HEK293T (cell line): Measurements from ENCODE around the gene LARP6.
"Not testable (repeated sequence)": the region's sequence is repeated elsewhere in the genome, so short reads cannot be mapped to it uniquely, and the experiment has no call there.

Experiments
- CTCF ChIA-PET: fragments of 350-600 bp; formaldehyde crosslinking; extraction: SDS; loops from one replicate; lab custom pipeline; 2021; ENCODE audit warnings: antibody characterized with exemption, inconsistent platforms; lab: Yijun Ruan, JAX
- POLR2A ChIA-PET: fragments of 350-600 bp; formaldehyde crosslinking; extraction: SDS; loops from one replicate; lab custom pipeline; 2020; ENCODE audit warnings: antibody characterized with exemption, inconsistent platforms; lab: Yijun Ruan, JAX
- DNase-seq: peaks from one replicate; pipeline ENCODE4 v3.0.0; 2012; ENCODE audit warnings: mixed read lengths; ENCODE audit errors: extremely low spot score
- ARNT ChIP-seq: fragments of 450-650 bp; IDR thresholded peaks from 2 replicates; pipeline ENCODE4 v1.6.1; 2017; ENCODE audit warnings: mild to moderate bottlenecking
- BHLHE40 ChIP-seq: fragments of 450-650 bp; IDR thresholded peaks from 2 replicates; pipeline ENCODE4 v1.6.1; 2016; ENCODE audit warnings: mild to moderate bottlenecking, moderate library complexity, borderline replicate concordance
- CTBP1 ChIP-seq: fragments of 450-650 bp; IDR thresholded peaks from 2 replicates; pipeline ENCODE4 v1.6.1; 2016; ENCODE audit warnings: borderline replicate concordance
- ELF4 ChIP-seq: fragments of 450-650 bp; IDR thresholded peaks from 2 replicates; pipeline ENCODE4 v1.6.1; 2017; ENCODE audit warnings: antibody characterized with exemption
- FOXA1 ChIP-seq: fragments of 450-650 bp; IDR thresholded peaks from 2 replicates; pipeline ENCODE4 v1.6.1; 2016; ENCODE audit warnings: mild to moderate bottlenecking
- FOXK2 ChIP-seq: fragments of 450-650 bp; IDR thresholded peaks from 2 replicates; pipeline ENCODE4 v1.6.1; 2016; ENCODE audit warnings: mild to moderate bottlenecking
- FOXM1 ChIP-seq: fragments of 450-650 bp; IDR thresholded peaks from 2 replicates; pipeline ENCODE4 v1.6.1; 2017; ENCODE audit warnings: mild to moderate bottlenecking, borderline replicate concordance
- HDGF ChIP-seq: fragments of 450-650 bp; IDR thresholded peaks from 2 replicates; pipeline ENCODE4 v1.6.1; 2017; ENCODE audit warnings: antibody characterized with exemption, borderline replicate concordance
- L3MBTL2 ChIP-seq: fragments of 450-650 bp; conservative IDR thresholded peaks from 2 replicates; pipeline ENCODE4 v1.6.1; 2016; ENCODE audit warnings: mild to moderate bottlenecking
- LEF1 ChIP-seq: fragments of 450-650 bp; IDR thresholded peaks from 2 replicates; pipeline ENCODE4 v1.6.1; 2017; ENCODE audit warnings: mild to moderate bottlenecking, borderline replicate concordance
- NFRKB ChIP-seq: fragments of 450-650 bp; IDR thresholded peaks from 2 replicates; pipeline ENCODE4 v1.6.1; 2016; ENCODE audit warnings: mild to moderate bottlenecking, moderate library complexity
- SP1 ChIP-seq: fragments of 450-650 bp; IDR thresholded peaks from 2 replicates; pipeline ENCODE4 v1.6.1; 2017
- SUZ12 ChIP-seq: fragments of 450-650 bp; IDR thresholded peaks from 2 replicates; pipeline ENCODE4 v1.6.1; 2016; ENCODE audit warnings: mild to moderate bottlenecking
- TARDBP ChIP-seq: fragments of 450-650 bp; IDR thresholded peaks from 2 replicates; pipeline ENCODE4 v1.6.1; 2016
- ZNF384 ChIP-seq: fragments of 450-650 bp; IDR thresholded peaks from 2 replicates; pipeline ENCODE4 v1.6.1; 2016
- TF ChIP-seq, protein P1 (sequence below): fragments of 450-650 bp; IDR thresholded peaks from 2 replicates; pipeline ENCODE4 v1.6.1; 2016

The LARP6 gene

DNA sequence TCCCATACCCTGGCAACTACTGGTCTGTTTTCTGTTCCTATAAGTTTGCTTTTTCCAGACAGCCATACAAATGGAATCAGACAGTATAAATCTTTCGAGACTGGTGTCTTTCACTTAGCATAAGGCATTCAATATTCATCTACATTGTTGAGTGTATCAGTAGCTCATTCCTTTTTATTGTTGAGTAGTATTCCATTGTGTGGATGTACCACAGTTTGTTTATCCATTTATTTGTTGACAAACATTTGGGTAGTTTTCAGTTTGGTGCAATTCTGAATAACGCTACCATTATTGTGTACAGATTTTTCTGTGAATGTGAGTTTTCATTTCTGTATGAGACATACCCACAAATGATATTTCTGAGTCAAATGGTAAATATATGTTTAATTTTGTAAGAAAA is 35.4 kb downstream of the LARP6 start:
- no peak for TF ChIP-seq SUZ12
- no peak for TF ChIP-seq ARNT
- ChIA-PET CTCF (no interaction called here), POLR2A (no interaction called here)
- DNase-seq: no peak

DNA sequence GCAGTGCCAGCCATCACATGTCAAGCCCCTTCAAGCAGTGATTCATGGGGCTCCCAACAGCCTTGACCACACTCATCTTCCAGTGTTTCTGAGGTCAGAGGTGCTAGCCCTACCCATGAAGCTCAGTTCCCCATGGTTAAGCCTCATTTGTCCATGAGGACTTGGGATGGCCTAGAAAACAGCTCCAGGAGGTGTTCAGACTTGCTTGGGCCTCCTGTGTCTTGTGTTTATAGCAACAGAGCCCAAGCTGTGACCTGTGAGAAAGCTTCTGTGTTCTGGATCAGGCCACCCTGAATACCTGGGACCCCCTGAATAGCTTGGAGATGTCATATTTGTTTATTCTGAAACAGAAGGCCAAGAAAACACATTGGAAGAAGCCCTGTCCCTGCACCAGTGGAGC is 36.7 kb downstream of the LARP6 start:
- TF ChIP-seq TARDBP: no peak
- no peak for TF ChIP-seq ARNT
- no peak for TF ChIP-seq NFRKB
- TF ChIP-seq FOXK2: no peak
- no peak for TF ChIP-seq SP1
- no peak for TF ChIP-seq FOXA1
- TF ChIP-seq SUZ12: no peak
- no peak for DNase-seq
- ChIA-PET CTCF (no interaction called here), POLR2A (interaction anchor here (1.3 kb wide), 1 partner anchor 35 kb away, joined by 3 read pairs; no protein-coding TSS in a partner anchor)

DNA sequence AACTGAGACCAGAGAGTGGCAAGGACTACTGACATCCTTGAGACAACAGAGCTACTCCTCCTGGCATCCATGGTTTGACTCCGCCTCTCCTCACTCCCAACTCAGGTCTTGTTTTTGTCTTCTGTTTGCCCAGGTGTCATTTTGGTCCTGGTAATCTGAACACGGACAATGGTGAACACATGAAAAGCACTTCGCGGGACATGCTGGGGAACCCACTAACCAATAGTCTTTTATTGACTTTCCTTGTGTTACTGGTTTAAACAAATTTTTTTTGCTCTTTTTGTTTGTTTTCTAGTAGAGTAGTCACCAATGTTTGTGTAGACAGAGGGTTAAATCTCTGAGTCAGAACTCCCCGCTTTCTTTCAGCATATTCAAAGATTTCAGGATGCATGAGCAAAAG is 38.4 kb downstream of the LARP6 start:
- POLR2A ChIA-PET: no interaction called here
- TF ChIP-seq BHLHE40 (no peak), FOXK2 (no peak), NFRKB (no peak), FOXM1 (no peak), HDGF (no peak), L3MBTL2 (no peak), FOXA1 (no peak), LEF1 (no peak), ZNF384 (no peak), SUZ12 (no peak), CTBP1 (no peak), SP1 (no peak), ARNT (no peak), ELF4 (no peak), TARDBP (no peak)
- TF ChIP-seq, protein P1, sequence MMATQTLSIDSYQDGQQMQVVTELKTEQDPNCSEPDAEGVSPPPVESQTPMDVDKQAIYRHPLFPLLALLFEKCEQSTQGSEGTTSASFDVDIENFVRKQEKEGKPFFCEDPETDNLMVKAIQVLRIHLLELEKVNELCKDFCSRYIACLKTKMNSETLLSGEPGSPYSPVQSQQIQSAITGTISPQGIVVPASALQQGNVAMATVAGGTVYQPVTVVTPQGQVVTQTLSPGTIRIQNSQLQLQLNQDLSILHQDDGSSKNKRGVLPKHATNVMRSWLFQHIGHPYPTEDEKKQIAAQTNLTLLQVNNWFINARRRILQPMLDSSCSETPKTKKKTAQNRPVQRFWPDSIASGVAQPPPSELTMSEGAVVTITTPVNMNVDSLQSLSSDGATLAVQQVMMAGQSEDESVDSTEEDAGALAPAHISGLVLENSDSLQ: no peak
- CTCF ChIA-PET: interaction anchor here (2.7 kb wide), 1 partner anchor 9 kb away, joined by 8 read pairs; no protein-coding TSS in a partner anchor
- no peak for DNase-seq

DNA sequence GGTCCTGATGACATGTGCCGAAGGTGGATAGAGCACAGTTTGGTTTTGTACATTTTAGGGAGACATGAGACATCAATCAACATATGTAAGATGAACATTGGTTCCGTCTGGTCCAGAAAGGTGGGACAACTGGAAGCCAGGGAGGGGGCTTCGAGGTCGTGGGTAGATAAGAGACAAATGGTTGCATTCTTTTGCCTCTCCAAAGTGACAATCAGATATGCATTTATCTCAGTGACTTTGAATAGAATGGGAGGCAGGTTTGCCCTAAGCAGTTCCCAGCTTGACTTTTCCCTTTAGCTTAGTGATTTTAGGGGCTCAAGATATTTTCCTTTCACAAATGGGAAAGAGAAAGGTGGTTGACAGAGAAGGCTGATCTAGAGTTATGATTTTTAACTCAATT is 38.9 kb downstream of the LARP6 start:
- POLR2A ChIA-PET, DNase-seq: not testable (repeated sequence)
- CTCF ChIA-PET: interaction anchor here (2.7 kb wide), 1 partner anchor 10 kb away, joined by 8 read pairs; no protein-coding TSS in a partner anchor

DNA sequence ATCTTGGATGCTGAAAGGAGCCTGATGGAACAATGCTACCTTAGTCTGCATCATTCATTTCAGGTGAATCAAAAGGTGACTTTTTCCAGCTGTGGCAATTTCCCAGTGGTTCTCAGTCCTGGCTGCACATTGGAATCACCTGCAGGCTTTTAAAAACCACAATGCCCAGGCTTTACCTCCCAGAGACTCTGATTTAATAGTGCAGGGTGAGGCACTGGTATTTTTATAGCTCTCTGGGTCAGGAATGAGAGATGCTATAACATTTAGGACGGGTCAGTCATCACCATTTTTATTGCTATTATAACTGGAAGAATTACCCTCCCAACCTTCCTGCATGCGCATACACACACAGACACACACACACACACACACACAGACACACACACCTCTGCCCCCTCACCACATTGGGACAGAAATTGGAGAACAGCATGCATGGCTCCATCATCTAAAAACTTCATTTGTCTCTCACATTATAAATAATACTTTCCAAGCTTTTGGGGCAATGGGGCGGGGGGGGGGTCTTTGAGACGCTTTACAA is 41.1 kb downstream of the LARP6 start:
- no peak for DNase-seq
- ChIA-PET CTCF (interaction anchor here (0.5 to 2.4 kb wide), 10 partner anchors 18 to 284 kb away, joined by 3 to 16 read pairs (median 4); no protein-coding TSS in a partner anchor), POLR2A (no interaction called here)
- no peak for TF ChIP-seq HDGF
- TF ChIP-seq SP1: no peak
- TF ChIP-seq NFRKB: no peak
- no peak for TF ChIP-seq ELF4
- TF ChIP-seq TARDBP: no peak
- TF ChIP-seq LEF1: no peak
- TF ChIP-seq ARNT: no peak
- no peak for TF ChIP-seq SUZ12
- TF ChIP-seq CTBP1: no peak
- TF ChIP-seq, protein P1: no peak
- no peak for TF ChIP-seq ZNF384
- no peak for TF ChIP-seq FOXK2
- no peak for TF ChIP-seq BHLHE40
- TF ChIP-seq FOXA1: no peak
- TF ChIP-seq L3MBTL2: no peak
- TF ChIP-seq FOXM1: no peak

DNA sequence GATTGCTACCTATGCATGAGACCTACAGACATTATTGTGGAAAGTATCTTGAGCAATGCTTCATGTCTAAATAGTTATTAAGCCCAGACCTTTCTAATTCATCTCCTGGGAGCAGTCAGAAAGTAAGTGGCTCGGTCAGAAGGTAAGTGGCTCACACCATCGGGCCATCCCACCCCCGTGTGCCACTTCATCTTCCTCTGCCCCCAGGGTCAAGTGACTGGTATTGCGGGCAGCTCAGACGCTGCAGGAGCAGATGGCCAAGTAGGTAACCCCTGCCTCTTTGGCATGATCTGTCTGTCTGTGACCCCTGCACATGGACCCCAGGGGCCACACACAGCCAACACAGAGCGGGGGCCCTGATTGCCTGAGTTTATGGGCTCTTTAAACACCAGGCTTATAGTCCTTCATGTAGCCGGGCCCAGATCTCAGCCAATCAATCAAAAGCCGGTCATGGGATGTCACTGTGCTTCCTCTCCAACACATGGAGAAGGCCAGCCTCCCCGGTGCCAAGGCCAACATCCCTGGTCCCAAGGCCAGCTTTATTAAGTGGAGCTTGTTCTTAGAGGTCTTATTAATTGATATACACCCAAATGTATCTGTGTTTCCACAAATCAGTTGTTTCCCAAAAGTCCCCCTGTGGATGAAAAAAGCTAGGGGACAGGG is 42.9 kb downstream of the LARP6 start:
- ChIA-PET POLR2A (interaction anchor here (1.0 kb wide), 1 partner anchor 47 kb away, joined by 4 read pairs; the partner anchor contains the start of gene UACA), CTCF (interaction anchor here (0.8 to 2.4 kb wide), 12 partner anchors 11 to 147 kb away, joined by 3 to 16 read pairs (median 3); no protein-coding TSS in a partner anchor)
- no peak for TF ChIP-seq L3MBTL2
- TF ChIP-seq, protein P1: 0 out of 2 replicates have a peak, but pooled peaks have one; percentile 2
- TF ChIP-seq CTBP1: no peak
- TF ChIP-seq ARNT: no peak
- DNase-seq: no peak
